Measurements from ENCODE around the gene ST6GAL1. TPM values are rescaled to one million over a fixed set of nuclear protein-coding genes. Genes with fewer than 3 reads are reported as not detected.

ST6GAL1 gene
- total RNA-seq, 1 experiment from 2014 or later = 15.6 TPM

GRCh38 chr3:187049462-187050101 is 119.3 kb downstream of the ST6GAL1 start:
- no peaks in the 10 kb centered on the region for H3K27me3 ChIP-seq (ENCODE audit: insufficient read depth, low read length)
- RAD21 ChIA-PET (ENCODE audit: low non-redundant PET in 1 of 2, low total read pairs in 2 of 2, uncharacterized antibody in 2 of 2, unreplicated experiment in 2 of 2) = no interaction called here
- H3K9me2 ChIP-seq (ENCODE audit: insufficient read depth) = no peaks in the 10 kb centered on the region
- H3K4me3 ChIP-seq (replicated peaks in 1 of 2; ENCODE audit: low read depth in 1 of 2, low read length in 2 of 2) = no peak overlapping the region
- no peak for DNase-seq (ENCODE audit: low read depth, low spot score)
- TF ChIP-seq EZH2 (IDR thresholded peaks at IDR 0.05) (no peak), CEBPB (IDR thresholded peaks at IDR 0.05; ENCODE audit: low read depth) (no peak), FOSL1 (IDR thresholded peaks at IDR 0.05; ENCODE audit: low read depth) (no peak), POLR2AphosphoS5 (IDR thresholded peaks at IDR 0.05; ENCODE audit: low read depth, low read length) (no peak), YY1 (IDR thresholded peaks at IDR 0.05; ENCODE audit: extremely low read depth, insufficient replicate concordance, low read depth, low read length) (no peak), CTCF (IDR thresholded peaks at IDR 0.05 in 2 of 3, conservative IDR thresholded peaks at IDR 0.05 in 1 of 3; ENCODE audit: borderline replicate concordance in 1 of 3, insufficient read depth in 1 of 3, low read depth in 2 of 3, low read length in 2 of 3) (no peak), TCF7L2 (IDR thresholded peaks at IDR 0.05; ENCODE audit: borderline replicate concordance, extremely low read depth, insufficient read depth, insufficient read length) (no peak), SP1 (IDR thresholded peaks at IDR 0.05; ENCODE audit: low read depth) (no peak), SIN3A (IDR thresholded peaks at IDR 0.05; ENCODE audit: low read depth) (no peak), RAD21 (IDR thresholded peaks at IDR 0.05; ENCODE audit: low read depth) (no peak), SRF (IDR thresholded peaks at IDR 0.05; ENCODE audit: low read depth) (no peak), EGR1 (IDR thresholded peaks at IDR 0.05; ENCODE audit: low read depth) (no peak), REST (IDR thresholded peaks at IDR 0.05; ENCODE audit: low read depth) (no peak), ELF1 (IDR thresholded peaks at IDR 0.05; ENCODE audit: borderline replicate concordance, low read depth) (no peak), POLR2A (IDR thresholded peaks at IDR 0.05; ENCODE audit: borderline replicate concordance, extremely low read depth, insufficient read depth, insufficient read length) (no peak)
- TF ChIP-seq, protein P1, sequence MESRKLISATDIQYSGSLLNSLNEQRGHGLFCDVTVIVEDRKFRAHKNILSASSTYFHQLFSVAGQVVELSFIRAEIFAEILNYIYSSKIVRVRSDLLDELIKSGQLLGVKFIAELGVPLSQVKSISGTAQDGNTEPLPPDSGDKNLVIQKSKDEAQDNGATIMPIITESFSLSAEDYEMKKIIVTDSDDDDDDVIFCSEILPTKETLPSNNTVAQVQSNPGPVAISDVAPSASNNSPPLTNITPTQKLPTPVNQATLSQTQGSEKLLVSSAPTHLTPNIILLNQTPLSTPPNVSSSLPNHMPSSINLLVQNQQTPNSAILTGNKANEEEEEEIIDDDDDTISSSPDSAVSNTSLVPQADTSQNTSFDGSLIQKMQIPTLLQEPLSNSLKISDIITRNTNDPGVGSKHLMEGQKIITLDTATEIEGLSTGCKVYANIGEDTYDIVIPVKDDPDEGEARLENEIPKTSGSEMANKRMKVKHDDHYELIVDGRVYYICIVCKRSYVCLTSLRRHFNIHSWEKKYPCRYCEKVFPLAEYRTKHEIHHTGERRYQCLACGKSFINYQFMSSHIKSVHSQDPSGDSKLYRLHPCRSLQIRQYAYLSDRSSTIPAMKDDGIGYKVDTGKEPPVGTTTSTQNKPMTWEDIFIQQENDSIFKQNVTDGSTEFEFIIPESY (IDR thresholded peaks at IDR 0.05; ENCODE audit: extremely low read depth, insufficient replicate concordance, low read length) = no peak
- H3K36me3 ChIP-seq (ENCODE audit: control insufficient read depth in 1 of 2, insufficient read depth in 2 of 2, low read length in 2 of 2) = no peaks in the 10 kb centered on the region
- no peaks in the 10 kb centered on the region for H3K79me2 ChIP-seq (ENCODE audit: insufficient read depth, low read length)
- BruUV-seq (replicated peaks) = no TSS peak
- no peak overlapping the region for H2AFZ ChIP-seq (ENCODE audit: low read depth, low read length, poor library complexity, severe bottlenecking)
- no peaks in the 10 kb centered on the region for H3K9me3 ChIP-seq (ENCODE audit: control insufficient read depth in 1 of 2, insufficient read depth in 1 of 2, low read depth in 1 of 2, low read length in 2 of 2)
- H3K4me1 ChIP-seq (ENCODE audit: control insufficient read depth in 1 of 2, insufficient read depth in 2 of 2, low read length in 2 of 2) = no peaks in the 10 kb centered on the region
- POLR2A ChIA-PET = interaction anchor here (1.4 kb wide), 1 partner anchor 7 kb away, joined by 3 read pairs; no protein-coding TSS in a partner anchor
- ATAC-seq = no peak
- H3K4me2 ChIP-seq (ENCODE audit: low read length) = no peak overlapping the region
- no peak overlapping the region for H3K27ac ChIP-seq (ENCODE audit: low read depth, low read length)
- CTCF ChIA-PET = no interaction called here
- intact Hi-C loops (cut with micrococcal nuclease) = no loop called here
- no peaks in the 10 kb centered on the region for H4K20me1 ChIP-seq (ENCODE audit: insufficient read depth)
- H3K9ac ChIP-seq (ENCODE audit: low read length) = no peak overlapping the region

All from HCT116 (cell line).